Measurements from ENCODE around the gene TNNC1. TPM values are rescaled to one million over a fixed set of nuclear protein-coding genes. Genes with fewer than 3 reads are reported as not detected.

Gene TNNC1
- total and polyA plus RNA-seq, 2 of the 13 experiments (the other 11 are each of a cell fraction or from before 2014, with no cell fraction given): 11.8 to 36.4 TPM

DNA sequence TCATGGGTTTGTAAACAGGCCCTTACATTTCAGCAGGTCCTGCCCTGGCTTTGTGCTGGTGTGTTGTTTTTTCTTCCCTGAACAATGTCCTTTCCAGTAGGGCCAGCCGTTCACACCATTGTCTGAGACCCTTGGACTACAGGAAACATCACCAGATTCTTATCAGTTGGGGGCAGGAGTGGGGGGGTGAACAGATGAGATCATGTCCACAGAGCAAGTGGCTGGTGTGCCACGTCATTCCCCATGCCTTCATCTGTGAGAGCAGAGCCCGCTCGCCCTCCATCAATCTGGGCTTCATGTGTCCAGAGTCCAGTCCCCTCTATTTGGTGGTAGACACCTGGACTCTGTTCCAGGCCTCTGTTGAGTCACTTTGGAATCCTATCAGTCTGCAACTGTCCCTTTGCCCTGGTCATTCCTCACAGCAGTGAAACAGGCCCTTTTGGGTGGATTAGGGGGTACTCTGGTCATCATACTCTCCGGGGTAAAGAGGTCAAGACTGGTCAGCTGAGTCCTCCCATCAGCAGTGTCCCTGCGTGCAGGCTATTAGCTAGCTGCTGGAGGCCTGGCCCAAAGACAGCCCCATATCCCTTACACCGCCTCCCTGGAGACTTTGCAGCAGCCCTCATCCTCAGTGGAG lies 23.9 kb downstream of the TNNC1 start (continued):
- TF ChIP-seq ZNF687 (CRISPR knock-in tag; IDR thresholded peaks at IDR 0.05) (peak; percentile 71), SMYD3 (CRISPR knock-in tag; IDR thresholded peaks at IDR 0.05) (no peak), ZNF772 (CRISPR knock-in tag; IDR thresholded peaks at IDR 0.05) (no peak), ZMYM4 (CRISPR knock-in tag; IDR thresholded peaks at IDR 0.05) (peak; percentile 68), DPF2 (CRISPR knock-in tag; IDR thresholded peaks at IDR 0.05; ENCODE audit: borderline replicate concordance, low read depth) (peak; percentile 66; the same call in 1 of the 2 replicates), ELF4 (CRISPR knock-in tag; IDR thresholded peaks at IDR 0.05; ENCODE audit: borderline replicate concordance) (no peak), TCF12 (IDR thresholded peaks at IDR 0.05) (no peak), TCF12 (CRISPR knock-in tag; IDR thresholded peaks at IDR 0.05) (peak; percentile 76), SP2 (CRISPR knock-in tag; IDR thresholded peaks at IDR 0.05) (no peak), KLF15 (CRISPR knock-in tag; IDR thresholded peaks at IDR 0.05; ENCODE audit: borderline replicate concordance) (no peak), SRSF9 (IDR thresholded peaks at IDR 0.05; ENCODE audit: borderline replicate concordance, insufficient read depth, low read depth, low read length, poor library complexity, severe bottlenecking) (no peak), ZBTB21 (CRISPR knock-in tag; IDR thresholded peaks at IDR 0.05) (peak; percentile 98)
- TF ChIP-seq, protein P1, sequence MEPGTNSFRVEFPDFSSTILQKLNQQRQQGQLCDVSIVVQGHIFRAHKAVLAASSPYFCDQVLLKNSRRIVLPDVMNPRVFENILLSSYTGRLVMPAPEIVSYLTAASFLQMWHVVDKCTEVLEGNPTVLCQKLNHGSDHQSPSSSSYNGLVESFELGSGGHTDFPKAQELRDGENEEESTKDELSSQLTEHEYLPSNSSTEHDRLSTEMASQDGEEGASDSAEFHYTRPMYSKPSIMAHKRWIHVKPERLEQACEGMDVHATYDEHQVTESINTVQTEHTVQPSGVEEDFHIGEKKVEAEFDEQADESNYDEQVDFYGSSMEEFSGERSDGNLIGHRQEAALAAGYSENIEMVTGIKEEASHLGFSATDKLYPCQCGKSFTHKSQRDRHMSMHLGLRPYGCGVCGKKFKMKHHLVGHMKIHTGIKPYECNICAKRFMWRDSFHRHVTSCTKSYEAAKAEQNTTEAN (CRISPR knock-in tag; conservative IDR thresholded peaks at IDR 0.05): peak; percentile 72

Data from HepG2 (cell line).